ACHN (cell line): ENCODE measurements around the gene ST6GALNAC4.

Source experiments
- DNase-seq: peaks from one replicate; pipeline ENCODE4 v3.0.0-alpha.2; 2015
- in situ Hi-C: cut with HindIII; loops from 2 replicates; pipeline ENCODE4 v1.10.0; 2017; ENCODE audit warnings: low sequenced_read_pairs, low pct_ligation_motif_present, low pct_unique_long_range_greater_than_20kb

The ST6GALNAC4 gene

DNA sequence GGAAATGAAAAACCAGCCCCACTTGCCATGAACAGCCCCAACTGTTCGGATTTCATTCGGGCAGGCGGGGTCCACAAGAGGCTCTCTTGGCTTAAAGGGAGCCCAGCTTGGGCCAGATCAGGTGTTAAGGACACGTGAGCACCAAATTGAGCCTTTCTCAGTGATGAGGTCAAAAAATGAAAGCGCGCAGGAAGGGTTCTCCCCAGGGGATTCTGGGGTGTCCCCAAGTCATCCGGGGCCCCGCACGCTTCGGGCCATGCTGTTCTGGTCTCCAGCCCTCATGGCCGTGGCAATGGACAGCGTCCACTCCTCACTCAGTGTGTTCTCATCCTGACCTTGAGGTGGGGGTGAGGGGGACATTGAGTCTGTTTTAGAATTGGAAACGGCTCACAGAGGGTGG lies 50.3 kb downstream of the ST6GALNAC4 start:
- in situ Hi-C loops: no loop called here

DNA sequence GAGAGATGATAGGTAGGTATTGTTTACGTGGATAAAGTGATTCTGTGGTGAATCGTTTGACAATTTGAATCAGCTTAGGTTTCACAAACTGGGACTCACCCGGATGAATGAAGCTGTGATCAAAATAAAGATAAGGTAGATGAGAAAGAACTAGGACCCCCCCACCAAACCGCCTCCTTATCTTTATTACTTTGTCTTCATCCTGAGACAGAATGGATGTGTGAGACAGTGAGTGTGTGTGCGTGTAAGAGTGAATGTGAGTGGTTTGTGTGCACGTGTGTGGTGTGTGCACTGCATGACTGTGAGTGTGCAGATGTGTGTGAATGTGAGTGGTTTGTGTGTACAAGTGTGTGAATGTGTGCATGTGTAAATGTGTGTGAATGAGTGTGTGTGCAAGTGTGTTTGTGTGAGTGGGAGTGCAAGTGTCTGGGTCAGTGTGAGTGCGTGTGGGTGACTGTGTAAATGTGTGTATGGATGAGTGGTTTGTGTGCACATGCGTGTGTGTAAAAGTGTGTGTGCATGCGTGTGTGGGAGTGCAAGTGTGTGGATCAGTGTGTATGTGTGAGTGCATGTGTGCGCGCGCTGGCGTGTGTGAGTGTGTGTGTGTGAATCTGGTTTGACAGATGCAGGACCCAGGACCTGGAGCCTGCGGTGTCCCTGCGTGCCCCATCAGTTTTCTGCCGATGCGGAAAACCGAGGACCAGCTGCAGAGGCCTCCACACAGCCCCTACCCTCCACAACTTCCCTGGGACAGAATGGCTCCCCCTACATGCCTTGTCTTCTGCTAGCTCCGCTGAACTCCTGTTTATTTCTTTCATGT lies 51.0 kb downstream of the ST6GALNAC4 start:
- in situ Hi-C loops: no loop called here
- DNase-seq: no peak

More for the DNA sequence above, 50.3 kb downstream of the ST6GALNAC4 start:
- DNase-seq: no peak

DNA sequence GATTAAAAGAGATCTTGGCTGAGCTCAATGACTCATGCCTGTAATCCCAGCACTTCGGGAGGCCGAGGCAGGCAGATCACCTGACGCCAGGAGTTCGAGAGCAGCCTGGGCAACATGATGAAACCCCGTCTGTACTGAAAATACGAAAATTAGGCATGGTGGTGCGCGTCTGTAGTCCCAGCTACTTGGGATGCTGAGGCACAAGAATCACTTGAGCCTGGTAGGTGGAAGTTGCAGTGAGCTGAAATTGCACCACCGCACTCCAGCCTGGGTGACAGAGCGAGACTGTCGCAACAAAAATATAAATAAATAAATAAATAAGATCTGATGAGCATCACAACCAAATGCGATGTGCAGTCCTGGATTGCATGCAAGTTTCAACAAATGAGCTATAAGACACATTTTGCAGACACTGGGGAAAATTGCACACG lies 53.6 kb downstream of the ST6GALNAC4 start:
- in situ Hi-C loops: no loop called here
- no peak for DNase-seq

DNA sequence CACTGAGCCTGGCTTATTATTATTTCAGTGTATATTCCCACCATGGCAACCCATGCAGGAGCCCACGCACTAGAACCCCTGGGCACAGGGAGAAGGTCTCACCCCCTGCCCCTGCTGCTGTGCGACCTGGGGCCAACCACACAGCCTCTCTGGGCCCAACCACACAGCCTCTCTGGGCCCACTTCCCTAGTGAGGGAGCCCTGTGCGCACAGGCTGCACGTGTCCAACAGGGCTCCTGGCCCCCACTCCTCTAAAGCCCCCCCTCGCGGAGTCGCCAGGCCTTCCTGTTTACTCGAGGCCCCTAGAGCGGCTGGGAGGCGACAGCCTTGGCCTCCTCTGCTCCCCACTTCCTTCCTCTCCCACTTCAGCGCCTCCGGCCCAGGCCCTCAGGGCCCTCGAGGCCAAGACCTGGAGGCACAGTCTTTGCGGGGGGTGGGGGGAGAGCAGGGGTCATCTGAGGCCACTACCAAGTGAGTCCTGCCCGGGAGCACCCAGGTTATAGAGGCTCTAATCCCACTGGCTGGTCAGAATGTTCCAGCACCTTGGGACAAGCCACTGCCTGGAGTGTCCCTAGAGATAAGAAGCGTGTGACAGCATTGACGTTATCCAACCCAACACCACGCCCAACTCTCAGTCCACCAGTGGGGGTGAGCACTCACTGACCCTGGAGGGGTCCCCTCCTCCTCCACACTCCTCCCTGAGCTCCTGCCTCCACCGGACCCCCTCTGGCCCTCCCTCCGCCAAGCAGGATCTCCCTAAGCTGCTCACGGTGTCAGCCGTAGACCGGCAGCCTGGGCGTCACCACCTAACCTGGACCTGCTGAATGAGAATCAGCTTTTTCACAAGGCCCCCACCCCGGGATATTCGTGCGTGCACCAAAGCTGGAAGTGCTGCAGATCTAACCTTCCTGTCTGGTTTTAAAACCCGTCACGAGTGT lies 54.5 kb downstream of the ST6GALNAC4 start:
- DNase-seq: no peak
- in situ Hi-C loops: no loop called here

DNA sequence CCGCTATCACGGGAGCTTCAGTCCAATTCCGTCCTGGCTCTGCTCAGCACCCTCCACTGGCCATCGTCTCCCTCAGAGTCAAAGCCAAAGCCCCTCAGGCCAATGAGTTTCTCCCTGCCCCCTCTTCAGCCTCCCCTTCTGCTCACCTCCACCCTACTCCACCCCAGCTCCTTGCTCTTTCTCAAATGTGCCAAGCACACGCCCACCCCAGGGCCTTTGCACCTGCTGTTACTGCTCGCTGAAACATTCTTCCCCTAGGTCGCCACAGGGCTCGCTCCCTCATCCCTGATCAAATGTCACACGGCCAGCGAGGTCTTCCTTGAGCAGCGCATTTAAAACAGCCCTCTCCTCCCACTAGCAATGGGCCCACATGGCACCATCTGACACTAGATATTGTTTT lies 56.1 kb downstream of the ST6GALNAC4 start:
- in situ Hi-C loops: no loop called here
- DNase-seq: no peak

DNA sequence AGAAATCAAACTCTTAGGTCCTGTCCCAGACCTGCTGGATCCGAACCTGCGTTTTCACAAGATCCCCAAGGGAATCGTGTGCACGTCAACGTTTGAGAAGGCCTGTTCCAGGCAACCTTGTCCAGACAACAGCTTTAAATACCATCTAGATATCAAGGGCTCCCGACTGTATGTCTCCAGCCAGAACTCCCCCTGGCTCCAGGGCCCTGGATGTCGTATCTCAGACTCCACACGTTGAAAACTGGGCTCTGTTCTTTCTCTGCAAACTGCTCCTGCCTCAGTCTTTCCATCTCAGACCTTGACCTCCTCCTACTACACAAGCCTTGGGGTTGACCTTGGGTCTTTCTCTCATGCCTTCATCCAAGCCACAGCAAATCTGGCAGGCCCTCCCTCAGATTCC lies 56.6 kb downstream of the ST6GALNAC4 start:
- in situ Hi-C loops: no loop called here
- DNase-seq: no peak

DNA sequence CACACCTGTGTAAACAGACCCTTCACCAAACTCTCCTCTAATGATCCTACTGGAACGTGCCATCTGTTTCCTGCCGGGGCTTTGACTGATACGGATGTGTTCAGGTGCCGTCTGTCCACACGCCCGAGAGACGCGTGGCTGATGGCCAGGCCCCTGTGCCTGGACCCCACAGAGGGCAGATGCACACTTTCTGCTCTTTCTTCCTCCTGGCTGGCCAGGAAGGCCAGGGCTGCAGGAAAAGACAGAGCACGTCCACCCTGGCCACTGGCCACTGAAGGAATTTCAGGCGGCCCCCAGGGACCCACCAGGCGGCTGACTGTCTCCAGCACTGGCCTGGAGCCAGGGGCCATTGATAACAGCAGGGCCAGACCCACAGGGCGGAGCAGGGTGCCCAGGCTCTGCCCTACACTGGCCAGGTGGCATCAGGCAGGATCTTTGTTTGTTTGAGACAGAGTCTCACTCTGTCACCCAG lies 58.8 kb downstream of the ST6GALNAC4 start:
- no peak for DNase-seq
- in situ Hi-C loops: no loop called here
